Panc1 (cell line): ENCODE measurements around the gene NEK7. TPM values are rescaled to one million over a fixed set of nuclear protein-coding genes. Genes with fewer than 3 reads are reported as not detected.

ENCODE experiments used
- ATAC-seq: fragments of 200-7000 bp; cut with Tn5 transposase; 2 replicates; pipeline ENCODE4 v1.9.1; 2020; ENCODE audit warnings: mild to moderate bottlenecking, moderate library complexity
- BruUV-seq: library from RNA; stranded (reverse); fragments of 400-500 nt; replicated peaks from 2 replicates; lab custom pipeline; 2021; lab: Mats Ljungman, UMichigan
- CTCF ChIA-PET: fragments of 300-600 bp; sonication (Branson Sonifier 250); formaldehyde crosslinking; loops from one replicate; lab custom pipeline; 2022; ENCODE audit warnings: antibody characterized with exemption; lab: Charles Lee
- POLR2A ChIA-PET: fragments of 300-600 bp; sonication (Branson Sonifier 250); formaldehyde crosslinking; loops from one replicate; lab custom pipeline; 2022; ENCODE audit warnings: antibody characterized with exemption; lab: Charles Lee
- DNase-seq: peaks from one replicate; pipeline ENCODE4 v3.0.0-alpha.2; 2010; ENCODE audit warnings: low read depth, low spot score
- H3K27ac ChIP-seq: 2 replicates; pipeline ENCODE4 v1.5.1; 2011; ENCODE audit warnings: mild to moderate bottlenecking, low read length, inconsistent platforms
- H3K27me3 ChIP-seq: fragments of 200-500 bp; sonication (Bioruptor generic); 2 replicates; pipeline ENCODE4 v1.6.0; 2014; ENCODE audit warnings: low read length, inconsistent platforms; ENCODE audit not compliant: control insufficient read depth, insufficient read depth
- H3K36me3 ChIP-seq: fragments of 200-500 bp; sonication (Bioruptor generic); 2 replicates; pipeline ENCODE4 v1.5.1; 2014; ENCODE audit warnings: inconsistent platforms, mild to moderate bottlenecking, low read length, moderate library complexity; ENCODE audit not compliant: control insufficient read depth, insufficient read depth
- H3K4me1 ChIP-seq: 2 replicates; pipeline ENCODE4 v1.5.1; 2011; ENCODE audit warnings: inconsistent platforms, mild to moderate bottlenecking, low read length, moderate library complexity; ENCODE audit not compliant: control insufficient read depth, insufficient read depth
- H3K4me3 ChIP-seq, 2 experiments: 2 replicates each; pipeline ENCODE4 v1.5.1; 2011 to 2012; ENCODE audit warnings: low read depth in 2 of 2, low read length in 2 of 2, mild to moderate bottlenecking in 2 of 2, inconsistent platforms in 1 of 2, moderate library complexity in 1 of 2
- H3K9me3 ChIP-seq: fragments of 200-500 bp; sonication (Bioruptor generic); 2 replicates; pipeline ENCODE4 v1.5.1; 2014; ENCODE audit warnings: low read depth, mild to moderate bottlenecking, inconsistent platforms, low read length, moderate library complexity; ENCODE audit not compliant: control insufficient read depth, insufficient read depth
- CTCF ChIP-seq: fragments of 450-650 bp; IDR thresholded peaks from 2 replicates; pipeline ENCODE4 v1.5.1; 2017; ENCODE audit warnings: mild to moderate bottlenecking
- POLR2AphosphoS5 ChIP-seq: IDR thresholded peaks from 2 replicates; pipeline ENCODE4 v1.6.1; 2012; ENCODE audit warnings: mild to moderate bottlenecking, low read depth, low read length, moderate library complexity
- REST ChIP-seq, 2 experiments: IDR thresholded peaks; 2 replicates each; pipeline ENCODE4 v1.6.1; 2011 to 2012; ENCODE audit warnings: low read depth in 2 of 2, control low read depth in 1 of 2, low read length in 1 of 2, mild to moderate bottlenecking in 1 of 2, moderate library complexity in 1 of 2; ENCODE audit not compliant: insufficient read depth in 1 of 2
- SIN3A ChIP-seq: IDR thresholded peaks from 2 replicates; pipeline ENCODE4 v1.6.1; 2012; ENCODE audit warnings: low read depth, mild to moderate bottlenecking, low read length, moderate library complexity, borderline replicate concordance; ENCODE audit not compliant: insufficient read depth
- TCF7L2 ChIP-seq: IDR thresholded peaks from 2 replicates; pipeline ENCODE4 v1.6.1; 2011; ENCODE audit warnings: mild to moderate bottlenecking, low read depth, low read length, inconsistent platforms
- in situ Hi-C: cut with HindIII; loops from 2 replicates; pipeline ENCODE4 v1.10.0; 2016; ENCODE audit warnings: low sequenced_read_pairs, low pct_unique_long_range_greater_than_20kb
- intact Hi-C: fragments of 100-400 bp; cut with micrococcal nuclease; formaldehyde crosslinking; loops from one replicate; pipeline ENCODE4 v1.10.0; 2022; ENCODE audit not compliant: unreplicated experiment
- total RNA-seq: library from RNA; stranded (reverse); gene quantifications from one replicate; pipeline ENCODE4 v1.2.1, GENCODE V29; 2021; ENCODE audit not compliant: unreplicated experiment

The NEK7 gene
- total RNA-seq, 1 experiment from 2014 or later = 53.0 TPM

- H3K9me3 ChIP-seq = peaks cover 3% of the 10 kb centered on the region; the same call in 1 of the 2 replicates
- H3K4me1 ChIP-seq = no peaks in the 10 kb centered on the region
- CTCF ChIA-PET = interaction anchor here (0.7 kb wide), 1 partner anchor 900 kb away, joined by 5 read pairs; no protein-coding TSS in a partner anchor
- ATAC-seq (no peak), DNase-seq (no peak)
- TF ChIP-seq CTCF = no peak
- no peak for TF ChIP-seq REST (IDR thresholded peaks at IDR 0.05; ENCODE audit: insufficient read depth in 1 of 2, low read depth in 2 of 2, low read length in 1 of 2)
- no peak for TF ChIP-seq TCF7L2
- no peak for TF ChIP-seq POLR2AphosphoS5
- TF ChIP-seq SIN3A = no peak
- H3K27me3 ChIP-seq = no peaks in the 10 kb centered on the region
- POLR2A ChIA-PET = no interaction called here
- no peaks in the 10 kb centered on the region for H3K36me3 ChIP-seq
- BruUV-seq = no TSS peak
- no peak overlapping the region for H3K4me3 ChIP-seq
- H3K27ac ChIP-seq = no peak overlapping the region
- intact Hi-C loops (no loop called here), in situ Hi-C loops (no loop called here)
Measured at GRCh38 chr1:198364471-198364870, 207.7 kb downstream of the NEK7 start.

- H3K4me3 ChIP-seq = no peak overlapping the region
- no peak for ATAC-seq
- intact Hi-C loops = no loop called here
- DNase-seq = no peak
- no peaks in the 10 kb centered on the region for H3K36me3 ChIP-seq
- TF ChIP-seq CTCF (no peak), TCF7L2 (no peak), SIN3A (no peak)
- CTCF ChIA-PET = no interaction called here
- POLR2A ChIA-PET = no interaction called here
- in situ Hi-C loops = no loop called here
- no TSS peak for BruUV-seq
- H3K9me3 ChIP-seq = peaks cover 3% of the 10 kb centered on the region; the same call in 1 of the 2 replicates
- no peaks in the 10 kb centered on the region for H3K27me3 ChIP-seq
- no peak overlapping the region for H3K27ac ChIP-seq
- H3K4me1 ChIP-seq = no peaks in the 10 kb centered on the region
Measured at GRCh38 chr1:198367296-198367695, 210.5 kb downstream of the NEK7 start.
